IMR-90 (cell line): Measurements from ENCODE around the gene TRIM40. TPM values are rescaled to one million over a fixed set of nuclear protein-coding genes. Genes with fewer than 3 reads are reported as not detected.

Experiments
- ATAC-seq: fragments of 200-7000 bp; cut with Tn5 transposase; 2 replicates; pipeline ENCODE4 v1.9.1; 2020; ENCODE audit warnings: low read depth, mild to moderate bottlenecking, moderate library complexity
- BruUV-seq: library from RNA; stranded (reverse); fragments of 400-500 nt; replicated peaks from 2 replicates; lab custom pipeline; 2021; lab: Mats Ljungman, UMichigan
- CTCF ChIA-PET: fragments of 300-600 bp; formaldehyde crosslinking; extraction: SDS; loops from one replicate; lab custom pipeline; 2021; ENCODE audit warnings: antibody characterized with exemption; lab: Yijun Ruan, JAX
- POLR2A ChIA-PET: fragments of 300-600 bp; sonication (Branson Sonifier 250); formaldehyde crosslinking; loops from one replicate; lab custom pipeline; 2022; ENCODE audit warnings: antibody characterized with exemption; ENCODE audit not compliant: unreplicated experiment; lab: Charles Lee
- DNase-seq: peaks from one replicate; pipeline ENCODE4 v3.0.0; 2013
- H2AFZ ChIP-seq: replicated peaks from 2 replicates; pipeline ENCODE3; 2013; ENCODE audit warnings: low read length, mild to moderate bottlenecking; ENCODE audit not compliant: poor library complexity
- H2AK5ac ChIP-seq: 2 replicates; pipeline ENCODE4 v1.6.1; 2013; ENCODE audit warnings: low read depth, low read length, inconsistent platforms
- H2AK9ac ChIP-seq: replicated peaks from 2 replicates; pipeline ENCODE3; 2013; ENCODE audit warnings: mild to moderate bottlenecking, low read depth, low read length, moderate library complexity; ENCODE audit not compliant: poor library complexity
- H2BK120ac ChIP-seq: 2 replicates; pipeline ENCODE4 v1.6.1; 2013; ENCODE audit warnings: low read depth, low read length, inconsistent platforms
- H2BK15ac ChIP-seq: 3 replicates; pipeline ENCODE4 v1.6.1; 2013; ENCODE audit warnings: low read depth, low read length, inconsistent platforms
- H2BK20ac ChIP-seq: 2 replicates; pipeline ENCODE4 v1.6.1; 2013; ENCODE audit warnings: low read depth, mild to moderate bottlenecking, inconsistent platforms, low read length, moderate library complexity
- H2BK5ac ChIP-seq: 2 replicates; pipeline ENCODE4 v1.6.1; 2013; ENCODE audit warnings: mild to moderate bottlenecking, low read depth, low read length, inconsistent platforms; ENCODE audit not compliant: poor library complexity, severe bottlenecking
- H3K14ac ChIP-seq: replicated peaks from 2 replicates; pipeline ENCODE4 v1.6.1; 2013; ENCODE audit warnings: low read depth, low read length, inconsistent platforms
- H3K18ac ChIP-seq: 2 replicates; pipeline ENCODE4 v1.6.1; 2013; ENCODE audit warnings: low read depth, low read length, control low read depth
- H3K23ac ChIP-seq: 2 replicates; pipeline ENCODE4 v1.6.1; 2013; ENCODE audit warnings: low read depth, low read length, inconsistent platforms
- H3K27ac ChIP-seq: 2 replicates; pipeline ENCODE4 v1.5.1; 2013; ENCODE audit warnings: mild to moderate bottlenecking, control low read depth, low read length; ENCODE audit not compliant: insufficient read depth
- H3K27me3 ChIP-seq: 2 replicates; pipeline ENCODE4 v1.6.1; 2013; ENCODE audit warnings: low read length; ENCODE audit not compliant: control insufficient read depth, insufficient read depth
- H3K36me3 ChIP-seq: 2 replicates; pipeline ENCODE4 v1.6.1; 2013; ENCODE audit warnings: low read length, mixed read lengths; ENCODE audit not compliant: control insufficient read depth, insufficient read depth
- H3K4ac ChIP-seq: 2 replicates; pipeline ENCODE4 v1.6.1; 2013; ENCODE audit warnings: low read depth, low read length, inconsistent platforms
- H3K4me1 ChIP-seq: 2 replicates; pipeline ENCODE4 v1.6.1; 2013; ENCODE audit warnings: low read length, mixed read lengths; ENCODE audit not compliant: control insufficient read depth, insufficient read depth
- H3K4me2 ChIP-seq: 2 replicates; pipeline ENCODE4 v1.6.1; 2013; ENCODE audit warnings: low read depth, mild to moderate bottlenecking, control low read depth, low read length, moderate library complexity
- H3K4me3 ChIP-seq: 2 replicates; pipeline ENCODE4 v1.5.1; 2013; ENCODE audit warnings: low read depth, mild to moderate bottlenecking, control low read depth, low read length, moderate library complexity; ENCODE audit not compliant: insufficient read depth
- H3K56ac ChIP-seq: 2 replicates; pipeline ENCODE4 v1.6.1; 2013; ENCODE audit warnings: low read length, inconsistent platforms; ENCODE audit not compliant: insufficient read depth; ENCODE audit errors: extremely low read depth
- H3K79me1 ChIP-seq, 2 experiments: 2 replicates each; pipeline ENCODE4 v1.6.1; 2013; ENCODE audit warnings: low read length in 2 of 2, inconsistent platforms in 1 of 2, low read depth in 1 of 2
- H3K9ac ChIP-seq: 2 replicates; pipeline ENCODE4 v1.6.1; 2013; ENCODE audit warnings: low read depth, low read length, control low read depth
- H3K9me1 ChIP-seq: 2 replicates; pipeline ENCODE4 v1.6.1; 2013; ENCODE audit warnings: low read length, inconsistent platforms; ENCODE audit not compliant: insufficient read depth
- H3K9me3 ChIP-seq: 2 replicates; pipeline ENCODE4 v1.6.1; 2013; ENCODE audit warnings: low read length; ENCODE audit not compliant: control insufficient read depth, insufficient read depth
- H4K20me1 ChIP-seq: 2 replicates; pipeline ENCODE4 v1.6.1; 2013; ENCODE audit warnings: low read length, inconsistent platforms; ENCODE audit not compliant: insufficient read depth
- H4K5ac ChIP-seq: 2 replicates; pipeline ENCODE4 v1.6.1; 2013; ENCODE audit warnings: mild to moderate bottlenecking, low read depth, low read length, control low read depth
- H4K8ac ChIP-seq, 2 experiments: 2 replicates each; pipeline ENCODE4 v1.6.1; 2013; ENCODE audit warnings: low read depth in 2 of 2, low read length in 2 of 2, control low read depth in 1 of 2, inconsistent platforms in 1 of 2
- H4K91ac ChIP-seq: 2 replicates; pipeline ENCODE4 v1.6.1; 2013; ENCODE audit warnings: low read depth, low read length, inconsistent platforms; ENCODE audit not compliant: insufficient read depth
- CHD1 ChIP-seq: IDR thresholded peaks from 2 replicates; pipeline ENCODE4 v1.6.1; 2012; ENCODE audit warnings: low read depth, low read length, improper control_type of control experiment
- CTCF ChIP-seq: conservative IDR thresholded peaks from 2 replicates; pipeline ENCODE4 v1.5.1; 2012; ENCODE audit warnings: mild to moderate bottlenecking, low read depth, low read length, improper control_type of control experiment
- ELK1 ChIP-seq: fragments of 150-350 bp; IDR thresholded peaks from 2 replicates; pipeline ENCODE4 v1.6.1; 2016; ENCODE audit warnings: low read depth, mild to moderate bottlenecking, low read length, moderate library complexity, borderline replicate concordance
- FOS ChIP-seq: fragments of 150-350 bp; IDR thresholded peaks from 2 replicates; pipeline ENCODE4 v1.6.1; 2016; ENCODE audit warnings: low read depth, low read length
- WGBS, 2 experiments: methylation state at CpG; one replicate each; pipeline versions ENCODE4 v1.1.5 to v1.1.7; 2013; ENCODE audit warnings: missing lambda C conversion rate in 2 of 2; ENCODE audit not compliant: insufficient read length in 1 of 2; ENCODE audit errors: extremely low coverage in 2 of 2; 5-methylcytosine and 5-hydroxymethylcytosine counted together
- dilution Hi-C: fragments of 300-500 bp; cut with HindIII; formaldehyde crosslinking; loops from one replicate; pipeline ENCODE4 v1.14.3; 2018; ENCODE audit warnings: low sequenced_read_pairs; ENCODE audit not compliant: unreplicated experiment
- in situ Hi-C: fragments of 300-500 bp; cut with MboI; formaldehyde crosslinking; loops from 3 replicates; pipeline ENCODE4 v1.14.3; 2019; ENCODE audit warnings: low sequenced_read_pairs, inconsistent platforms, mixed read lengths
- intact Hi-C: fragments of 100-400 bp; cut with micrococcal nuclease; formaldehyde crosslinking; loops from 2 replicates; pipeline ENCODE4 v1.10.0; 2022
- polyA plus RNA-seq, 3 experiments: library from polyadenylated mRNA; depleted of rRNA; stranded (reverse); fragments of >200 nt; gene quantifications; 2 replicates each; pipeline ENCODE4 v1.2.3, GENCODE V29; 2012; ENCODE audit warnings: low replicate concordance in 1 of 3
- total RNA-seq: library from RNA; depleted of rRNA; stranded (reverse); fragments of >200 nt; gene quantifications from 2 replicates; pipeline ENCODE4 v1.2.3, GENCODE V29; 2012

TRIM40 gene
- total and polyA plus RNA-seq, 2 of the 4 experiments (the other 2 are of a cell fraction): not detected

GRCh38 chr6:30147096-30147495, 11.2 kb downstream of the TRIM40 start:
- Histone ChIP-seq H3K56ac (no peak overlapping the region), H2AK9ac (no peak overlapping the region), H3K4ac (no peak overlapping the region), H3K18ac (no peak overlapping the region), H2BK120ac (no peak overlapping the region), H3K14ac (no peak overlapping the region), H2AFZ (no peak overlapping the region), H4K91ac (no peak overlapping the region), H3K9ac (no peak overlapping the region), H3K27me3 (peaks cover 37% of the 10 kb centered on the region), H4K8ac (no peak overlapping the region), H3K23ac (no peak overlapping the region), H3K9me1 (no peaks in the 10 kb centered on the region), H3K79me1 (no peaks in the 10 kb centered on the region), H3K4me3 (no peak overlapping the region), H2BK5ac (no peak overlapping the region), H4K5ac (no peak overlapping the region), H2BK20ac (no peak overlapping the region), H2BK15ac (no peak overlapping the region), H3K36me3 (no peaks in the 10 kb centered on the region), H3K27ac (no peak overlapping the region), H3K4me1 (no peaks in the 10 kb centered on the region), H3K4me2 (no peak overlapping the region), H4K20me1 (no peaks in the 10 kb centered on the region), H2AK5ac (no peak overlapping the region), H3K9me3 (no peaks in the 10 kb centered on the region)
- WGBS, 2 experiments: no CpG with 5 or more reads among the region's 3 CpGs
- TF ChIP-seq CTCF (no peak), FOS (no peak), ELK1 (no peak), CHD1 (no peak)
- no TSS peak for BruUV-seq
- POLR2A ChIA-PET: no interaction called here
- in situ Hi-C loops: no loop called here
- dilution Hi-C loops: no loop called here
- ATAC-seq (no peak), DNase-seq (no peak)
- intact Hi-C loops: no loop called here
- CTCF ChIA-PET: no interaction called here
